Mucosa of stomach (tissue), 1 donor: ENCODE results near the gene LDLRAP1.

ENCODE experiments used
- H3K27me3 ChIP-seq: one replicate; pipeline ENCODE4 v1.7.0; 2013; ENCODE audit warnings: mild to moderate bottlenecking, low read length; ENCODE audit not compliant: control insufficient read depth, insufficient read depth
- H3K36me3 ChIP-seq: one replicate; pipeline ENCODE4 v1.7.0; 2013; ENCODE audit warnings: low read length; ENCODE audit not compliant: control insufficient read depth, insufficient read depth
- H3K4me1 ChIP-seq: one replicate; pipeline ENCODE4 v1.7.0; 2013; ENCODE audit warnings: mild to moderate bottlenecking, low read length; ENCODE audit not compliant: control insufficient read depth, insufficient read depth
- H3K4me3 ChIP-seq: one replicate; pipeline ENCODE4 v1.7.0; 2013; ENCODE audit warnings: low read length
- H3K9ac ChIP-seq: one replicate; pipeline ENCODE4 v1.7.0; 2013; ENCODE audit warnings: mild to moderate bottlenecking, low read length, moderate library complexity
- H3K9me3 ChIP-seq: one replicate; pipeline ENCODE4 v1.7.0; 2013; ENCODE audit warnings: mild to moderate bottlenecking, low read length, moderate library complexity; ENCODE audit not compliant: control insufficient read depth
- donor health status: Pancreatic carcinoma.

LDLRAP1 gene

DNA sequence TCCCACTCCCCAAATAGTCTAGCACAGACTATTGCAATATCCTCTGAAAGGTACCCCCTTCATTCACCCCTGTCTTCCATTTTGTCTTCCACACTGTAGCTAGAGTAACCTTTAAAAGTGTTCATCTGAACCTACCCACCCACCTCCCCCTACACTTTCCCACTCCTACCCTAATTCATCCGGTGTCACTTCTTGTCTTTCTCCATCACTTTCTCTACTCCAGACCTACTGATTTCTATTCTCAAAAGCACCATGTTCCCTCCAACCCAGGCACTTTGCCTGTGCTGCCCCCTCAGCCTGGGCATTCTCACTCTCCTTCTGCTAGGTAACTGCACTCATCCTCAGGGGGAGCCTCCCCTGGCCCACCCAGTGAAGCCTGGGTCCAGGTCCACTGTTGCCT lies 68.4 kb downstream of the LDLRAP1 start:
- Histone ChIP-seq H3K4me3 (no peak overlapping the region), H3K27me3 (peaks cover 18% of the 10 kb centered on the region), H3K4me1 (no peaks in the 10 kb centered on the region), H3K9me3 (no peaks in the 10 kb centered on the region), H3K9ac (no peak overlapping the region), H3K36me3 (no peaks in the 10 kb centered on the region)

DNA sequence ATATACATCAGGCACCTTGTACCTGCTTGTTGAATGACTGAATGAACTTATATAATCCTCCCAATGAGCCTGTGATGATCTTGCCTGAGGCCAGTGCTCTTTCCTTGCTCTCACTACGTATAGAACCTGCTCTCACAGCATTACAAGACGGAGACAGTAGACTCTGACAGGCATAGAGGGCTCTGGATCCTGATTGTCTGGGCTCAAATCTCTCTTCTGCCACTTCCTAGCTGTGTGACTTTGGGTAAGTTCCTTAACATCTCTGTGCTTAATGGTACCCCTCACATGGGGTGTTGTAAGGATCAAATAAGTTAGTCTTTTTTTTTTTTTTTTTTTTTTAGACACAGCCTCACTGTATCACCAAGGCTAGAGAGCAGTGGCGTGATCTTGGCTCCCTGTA lies 69.0 kb downstream of the LDLRAP1 start:
- H3K9me3 ChIP-seq = no peaks in the 10 kb centered on the region
- peaks cover 18% of the 10 kb centered on the region for H3K27me3 ChIP-seq
- no peaks in the 10 kb centered on the region for H3K4me1 ChIP-seq
- H3K36me3 ChIP-seq = no peaks in the 10 kb centered on the region
- no peak overlapping the region for H3K9ac ChIP-seq
- H3K4me3 ChIP-seq = no peak overlapping the region

DNA sequence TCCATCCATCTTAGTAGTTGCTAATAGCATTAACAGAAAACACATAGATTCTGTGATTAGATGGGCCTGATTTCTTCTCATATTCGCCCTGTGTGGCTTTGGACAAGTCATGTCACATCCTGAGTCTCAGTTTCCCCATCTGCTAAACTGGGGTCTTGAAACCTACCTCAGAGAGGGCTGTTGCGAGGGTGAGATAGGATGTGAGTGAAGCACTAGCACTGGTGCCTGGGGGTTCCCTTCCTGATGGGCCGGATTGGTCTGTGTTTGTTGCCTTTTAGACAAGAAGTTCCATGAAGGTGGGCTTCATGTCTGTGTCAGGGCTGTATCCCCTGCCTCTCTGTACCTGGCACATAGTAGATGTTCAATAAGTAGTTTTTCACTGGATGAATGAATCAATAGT lies 69.7 kb downstream of the LDLRAP1 start:
- Histone ChIP-seq H3K9me3 (no peaks in the 10 kb centered on the region), H3K27me3 (peaks cover 25% of the 10 kb centered on the region), H3K36me3 (no peaks in the 10 kb centered on the region), H3K4me3 (no peak overlapping the region), H3K9ac (no peak overlapping the region), H3K4me1 (peaks cover 6% of the 10 kb centered on the region)

DNA sequence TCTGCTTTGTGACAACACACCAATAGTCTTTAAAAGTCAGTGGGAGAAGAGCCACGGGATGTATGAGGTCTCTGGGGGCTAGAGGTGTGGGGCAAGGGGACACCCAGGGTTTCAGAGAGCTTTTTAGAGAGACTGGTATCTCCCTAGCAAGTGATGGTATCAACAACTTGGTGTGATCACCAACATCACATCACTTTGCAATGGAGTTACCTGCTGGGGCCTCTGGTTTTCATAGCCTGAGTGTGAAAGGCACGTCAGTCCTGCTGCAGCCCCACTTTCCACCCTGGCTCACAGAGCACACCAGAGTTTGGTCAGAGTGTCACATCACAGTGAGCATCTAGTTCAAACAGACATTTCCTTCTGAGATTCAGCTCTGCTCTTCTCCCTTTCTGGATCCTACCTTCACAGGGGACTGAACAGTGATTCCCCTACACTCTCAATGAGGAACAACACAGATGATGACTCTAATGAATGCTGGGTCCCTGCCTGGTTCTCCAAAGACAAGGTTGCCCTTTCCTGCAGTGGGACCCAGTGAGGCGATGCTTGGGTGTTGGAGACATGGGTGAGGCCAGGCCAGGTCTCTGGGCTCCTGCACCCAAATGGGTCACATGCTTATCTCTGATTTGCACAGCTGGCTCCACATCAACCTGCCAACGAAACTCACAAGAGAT lies 71.2 kb downstream of the LDLRAP1 start:
- H3K4me3 ChIP-seq = no peak overlapping the region
- peaks cover 10% of the 10 kb centered on the region for H3K4me1 ChIP-seq
- H3K9me3 ChIP-seq = no peaks in the 10 kb centered on the region
- peaks cover 39% of the 10 kb centered on the region for H3K27me3 ChIP-seq
- H3K36me3 ChIP-seq = no peaks in the 10 kb centered on the region
- no peak overlapping the region for H3K9ac ChIP-seq

DNA sequence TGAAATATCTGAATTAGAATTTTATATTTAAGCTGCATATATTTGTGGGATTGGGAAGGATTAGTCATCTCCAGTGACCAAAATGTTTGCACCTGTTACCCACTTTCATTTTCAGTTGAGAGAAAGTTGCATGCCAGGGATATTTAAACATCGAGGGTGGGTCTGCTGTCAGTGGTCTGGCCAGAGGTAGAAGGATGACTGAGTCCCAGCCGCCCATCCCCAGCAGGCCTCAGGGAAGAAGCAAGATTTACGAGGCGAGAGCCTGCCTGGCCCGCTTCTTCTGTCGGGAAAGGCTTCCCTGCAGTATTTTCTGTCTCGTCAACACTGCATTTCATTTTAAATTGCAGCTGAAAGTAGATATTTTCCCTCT lies 71.8 kb downstream of the LDLRAP1 start:
- Histone ChIP-seq H3K9ac (no peak overlapping the region), H3K9me3 (no peaks in the 10 kb centered on the region), H3K4me1 (peaks cover 10% of the 10 kb centered on the region), H3K36me3 (no peaks in the 10 kb centered on the region), H3K4me3 (no peak overlapping the region), H3K27me3 (peaks cover 39% of the 10 kb centered on the region)

DNA sequence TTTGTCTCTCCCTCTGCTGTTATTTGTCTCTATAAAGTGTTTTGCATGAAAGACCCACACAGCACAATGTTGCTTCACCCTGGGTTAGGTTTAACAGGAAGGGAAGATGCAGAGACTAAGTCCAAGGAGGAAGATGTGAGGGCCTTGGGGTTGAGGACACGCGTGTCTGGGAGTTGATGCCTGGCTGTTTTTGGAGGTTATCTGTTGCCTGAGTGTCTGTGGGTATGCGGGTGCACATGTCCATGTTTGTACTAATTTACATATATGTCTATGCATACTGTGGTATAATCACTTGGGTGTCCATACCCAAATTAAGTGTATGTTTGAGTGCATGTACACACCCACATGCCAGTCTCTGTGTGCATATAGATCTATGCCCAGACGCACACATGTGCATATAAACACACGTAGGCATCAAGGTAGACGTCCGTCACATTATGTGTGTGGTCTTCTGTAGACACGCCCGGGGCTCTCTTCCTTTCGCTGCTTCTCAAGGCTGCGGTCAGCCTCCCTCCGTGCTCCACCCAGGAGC lies 72.2 kb downstream of the LDLRAP1 start:
- H3K27me3 ChIP-seq = peaks cover 35% of the 10 kb centered on the region
- H3K36me3 ChIP-seq = no peaks in the 10 kb centered on the region
- H3K9me3 ChIP-seq = no peaks in the 10 kb centered on the region
- H3K9ac ChIP-seq = peak overlapping the region; percentile 26
- no peak overlapping the region for H3K4me3 ChIP-seq
- peaks cover 10% of the 10 kb centered on the region for H3K4me1 ChIP-seq

DNA sequence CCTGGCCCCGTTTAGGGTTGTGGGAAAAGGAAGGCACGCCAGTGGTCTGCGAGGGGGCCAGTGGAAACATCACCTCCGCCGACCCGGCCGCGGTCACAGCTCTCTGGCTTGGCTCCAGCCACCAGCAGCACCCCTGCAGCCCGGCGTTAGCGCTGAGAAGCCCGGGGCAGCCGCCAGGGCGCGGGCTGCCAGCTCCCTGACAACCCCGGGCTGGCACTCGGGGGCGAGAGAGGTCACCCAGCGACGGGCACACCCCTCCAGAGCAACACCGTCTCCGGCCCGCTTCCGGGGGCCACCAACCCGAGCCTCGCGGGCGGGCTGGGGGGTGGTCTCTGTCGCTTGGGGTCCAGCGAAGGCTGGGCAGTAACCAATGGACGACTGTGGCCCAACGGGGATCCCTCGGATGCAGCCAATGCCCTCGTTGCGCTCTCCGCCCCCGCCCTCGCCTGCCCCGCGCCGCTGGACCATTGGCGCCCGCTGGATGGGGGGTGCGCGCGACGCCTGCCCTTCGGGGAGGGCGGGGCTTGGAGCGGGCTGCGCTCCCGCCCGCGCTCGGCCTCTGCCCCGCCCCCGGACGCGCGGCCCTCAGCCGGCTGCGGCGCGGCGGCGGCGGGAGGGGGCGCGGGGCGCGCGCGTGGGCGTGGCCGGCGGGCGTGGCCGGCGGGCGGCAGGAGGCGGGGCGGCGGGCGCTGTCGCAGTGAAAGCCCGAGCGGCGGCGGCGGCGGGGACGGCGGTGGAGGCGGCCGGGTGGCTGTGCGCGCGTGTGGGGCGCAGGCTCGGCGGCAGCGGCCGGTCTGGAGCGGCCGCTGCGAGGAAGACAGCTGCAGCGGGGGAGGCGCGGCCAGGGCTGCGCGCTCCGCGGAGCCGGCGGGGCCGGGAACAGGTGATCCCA lies 72.9 kb downstream of the LDLRAP1 start, which contains the start of gene MAN1C1:
MAN1C1 (plus strand) TSS at position 697 of the 892 bp plus-strand sequence. CDS start 1,007 bp downstream, outside the sequence.
- Histone ChIP-seq H3K27me3 (peaks cover 35% of the 10 kb centered on the region), H3K4me3 (peak within 1 kb of the TSS; percentile 21), H3K9me3 (no peaks in the 10 kb centered on the region), H3K36me3 (no peaks in the 10 kb centered on the region), H3K9ac (peak within 1 kb of the TSS; percentile 51), H3K4me1 (peaks cover 10% of the 10 kb centered on the region)

DNA sequence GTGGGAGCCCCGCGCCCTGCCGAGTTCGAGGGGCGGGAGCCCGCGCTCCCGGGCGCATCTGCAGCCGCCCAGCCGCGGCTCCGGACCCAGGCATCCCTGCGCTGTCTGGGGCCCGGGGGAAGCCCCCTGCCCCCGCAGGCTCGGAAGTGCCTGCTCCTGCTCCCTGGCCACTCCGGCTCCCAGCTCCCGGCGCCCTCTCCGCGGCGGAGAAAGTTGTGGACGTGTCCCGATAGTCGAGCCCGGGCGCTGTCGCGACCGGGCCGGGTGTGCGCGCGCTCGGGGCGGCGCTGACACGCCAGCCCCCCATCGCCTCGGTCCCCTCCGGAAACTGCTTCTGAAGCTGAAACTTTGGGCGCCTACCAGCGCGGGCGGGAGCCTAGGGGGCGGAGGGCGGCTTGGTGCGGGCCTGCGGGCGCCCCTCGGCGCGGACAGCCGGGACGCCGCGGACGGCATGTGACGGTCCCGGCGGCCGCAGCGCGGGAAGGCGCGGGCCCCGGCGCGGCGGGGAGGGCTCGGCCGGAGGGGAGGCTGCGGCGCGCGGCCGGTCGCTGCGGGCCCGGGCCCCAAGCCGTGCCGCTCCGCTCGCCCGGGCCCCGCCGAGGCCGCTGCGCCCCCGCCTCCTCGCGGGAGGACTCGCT lies 73.7 kb downstream of the LDLRAP1 start:
- peaks cover 29% of the 10 kb centered on the region for H3K27me3 ChIP-seq
- H3K9ac ChIP-seq = peak overlapping the region; percentile 51
- peak overlapping the region; percentile 21 for H3K4me3 ChIP-seq
- no peaks in the 10 kb centered on the region for H3K36me3 ChIP-seq
- peaks cover 10% of the 10 kb centered on the region for H3K4me1 ChIP-seq
- no peaks in the 10 kb centered on the region for H3K9me3 ChIP-seq

DNA sequence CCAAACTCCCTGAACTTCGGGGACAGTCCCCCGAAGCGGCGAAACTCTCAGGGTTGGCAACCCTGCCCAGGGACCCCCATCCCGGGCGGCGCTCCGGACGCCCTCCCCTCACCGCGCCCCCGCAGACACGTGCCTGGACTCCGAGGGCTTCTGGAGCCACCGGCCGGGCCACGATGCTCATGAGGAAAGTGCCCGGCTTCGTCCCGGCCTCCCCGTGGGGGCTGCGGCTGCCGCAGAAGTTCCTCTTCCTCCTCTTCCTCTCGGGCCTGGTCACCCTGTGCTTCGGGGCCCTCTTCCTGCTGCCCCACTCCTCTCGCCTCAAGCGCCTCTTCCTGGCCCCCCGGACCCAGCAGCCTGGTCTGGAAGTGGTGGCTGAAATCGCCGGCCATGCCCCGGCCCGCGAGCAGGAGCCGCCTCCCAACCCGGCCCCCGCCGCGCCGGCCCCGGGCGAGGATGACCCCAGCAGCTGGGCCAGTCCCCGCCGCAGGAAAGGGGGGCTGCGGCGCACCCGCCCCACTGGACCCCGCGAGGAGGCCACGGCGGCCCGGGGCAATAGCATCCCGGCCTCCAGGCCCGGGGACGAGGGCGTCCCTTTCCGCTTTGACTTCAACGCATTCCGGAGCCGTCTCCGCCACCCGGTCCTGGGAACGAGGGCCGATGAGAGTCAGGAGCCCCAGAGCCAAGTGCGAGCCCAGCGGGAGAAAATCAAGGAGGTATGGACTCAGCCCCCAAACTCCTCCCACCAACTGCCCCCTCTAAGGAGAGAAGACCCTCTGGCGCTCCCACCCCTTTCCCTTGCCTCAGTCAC lies 74.4 kb downstream of the LDLRAP1 start:
- Histone ChIP-seq H3K4me1 (peaks cover 10% of the 10 kb centered on the region), H3K36me3 (no peaks in the 10 kb centered on the region), H3K27me3 (peaks cover 26% of the 10 kb centered on the region), H3K9ac (no peak overlapping the region), H3K4me3 (no peak overlapping the region), H3K9me3 (no peaks in the 10 kb centered on the region)

DNA sequence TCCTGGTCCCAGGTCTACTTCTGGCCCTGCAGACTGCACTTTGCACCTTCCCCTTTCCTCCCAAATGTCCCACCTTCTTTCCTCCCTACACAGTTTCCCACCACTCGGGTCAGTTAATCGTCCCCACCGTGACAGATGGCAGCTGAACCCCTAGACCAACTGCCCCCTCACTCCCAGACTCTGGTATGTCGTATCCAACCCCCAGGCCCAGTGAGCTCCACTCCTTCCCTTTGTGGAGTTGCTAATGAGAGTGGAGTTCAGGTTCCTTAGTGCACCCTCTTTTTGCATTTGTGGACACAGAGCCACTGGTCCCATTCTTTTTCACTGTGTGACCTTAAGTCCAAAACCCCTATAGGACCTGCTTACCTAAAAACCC lies 75.0 kb downstream of the LDLRAP1 start:
- Histone ChIP-seq H3K4me1 (peaks cover 10% of the 10 kb centered on the region), H3K9ac (no peak overlapping the region), H3K4me3 (no peak overlapping the region), H3K9me3 (no peaks in the 10 kb centered on the region), H3K27me3 (peaks cover 23% of the 10 kb centered on the region), H3K36me3 (no peaks in the 10 kb centered on the region)
